Rectal smooth muscle tissue (tissue), 1 donor: ENCODE results near the gene BRMS1.

Experiments
- H3K27ac ChIP-seq: one replicate; pipeline ENCODE4 v1.7.0; 2013; ENCODE audit warnings: low read depth, low read length, inconsistent platforms
- H3K27me3 ChIP-seq: one replicate; pipeline ENCODE4 v1.7.0; 2013; ENCODE audit warnings: low read length; ENCODE audit not compliant: control insufficient read depth, insufficient read depth
- H3K36me3 ChIP-seq: one replicate; pipeline ENCODE4 v1.7.0; 2013; ENCODE audit warnings: low read length; ENCODE audit not compliant: control insufficient read depth, insufficient read depth
- H3K4me1 ChIP-seq: one replicate; pipeline ENCODE4 v1.7.0; 2013; ENCODE audit warnings: low read length; ENCODE audit not compliant: control insufficient read depth, insufficient read depth
- H3K4me3 ChIP-seq: one replicate; pipeline ENCODE4 v1.7.0; 2013; ENCODE audit warnings: low read length
- H3K9ac ChIP-seq: one replicate; pipeline ENCODE4 v1.7.0; 2013; ENCODE audit warnings: low read length

Gene BRMS1

DNA sequence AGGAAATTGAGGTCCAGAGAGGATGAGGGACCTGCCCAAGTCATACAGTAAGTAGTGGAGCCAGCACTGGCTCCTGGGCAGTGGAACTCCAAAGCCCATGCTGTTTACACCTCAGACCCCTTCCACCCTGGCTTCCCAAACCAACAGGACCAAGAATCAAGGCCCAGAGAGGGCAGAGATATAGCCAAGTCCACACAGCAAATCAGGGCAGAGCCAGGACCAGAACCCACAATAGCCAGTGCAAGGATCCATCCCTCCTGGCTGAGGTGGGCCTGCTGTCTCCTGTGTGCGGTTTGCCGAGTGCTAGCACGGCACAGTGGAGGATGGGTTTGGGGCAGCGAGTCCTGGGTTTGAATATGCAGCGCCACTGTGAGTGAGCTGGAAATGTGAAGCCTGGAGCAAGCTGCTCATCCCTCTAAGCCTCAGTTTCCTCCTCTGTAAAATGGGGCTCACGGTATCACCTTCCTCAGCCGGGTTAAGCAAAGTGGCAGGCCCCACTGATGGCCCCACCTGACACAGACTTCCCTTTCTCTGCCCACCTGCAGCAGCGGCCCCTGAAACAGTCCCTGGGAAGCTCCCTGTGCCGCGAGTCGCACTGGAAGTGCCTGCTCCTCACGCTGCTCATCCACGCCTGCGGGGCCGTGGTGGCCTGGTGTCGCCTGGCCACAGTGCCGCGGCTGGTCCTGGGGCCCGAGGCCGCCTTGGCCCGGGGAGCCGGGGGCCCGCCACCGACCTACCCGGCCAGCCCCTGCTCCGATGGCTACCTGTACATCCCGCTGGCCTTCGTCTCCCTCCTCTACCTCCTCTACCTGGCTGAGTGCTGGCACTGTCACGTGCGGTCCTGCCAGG lies 50.9 kb downstream of the BRMS1 start:
- H3K4me1 ChIP-seq, result no peaks in the 10 kb centered on the region
- no peak overlapping the region for H3K27ac ChIP-seq
- peaks cover 20% of the 10 kb centered on the region for H3K27me3 ChIP-seq
- no peak overlapping the region for H3K9ac ChIP-seq
- no peak overlapping the region for H3K4me3 ChIP-seq
- H3K36me3 ChIP-seq, result no peaks in the 10 kb centered on the region

- Histone ChIP-seq H3K27me3 (peaks cover 20% of the 10 kb centered on the region), H3K9ac (no peak overlapping the region), H3K4me3 (no peak overlapping the region), H3K36me3 (no peaks in the 10 kb centered on the region), H3K4me1 (no peaks in the 10 kb centered on the region), H3K27ac (no peak overlapping the region)
Observed at GRCh38 chr11:66293352-66293751, 51.6 kb downstream of the BRMS1 start.

DNA sequence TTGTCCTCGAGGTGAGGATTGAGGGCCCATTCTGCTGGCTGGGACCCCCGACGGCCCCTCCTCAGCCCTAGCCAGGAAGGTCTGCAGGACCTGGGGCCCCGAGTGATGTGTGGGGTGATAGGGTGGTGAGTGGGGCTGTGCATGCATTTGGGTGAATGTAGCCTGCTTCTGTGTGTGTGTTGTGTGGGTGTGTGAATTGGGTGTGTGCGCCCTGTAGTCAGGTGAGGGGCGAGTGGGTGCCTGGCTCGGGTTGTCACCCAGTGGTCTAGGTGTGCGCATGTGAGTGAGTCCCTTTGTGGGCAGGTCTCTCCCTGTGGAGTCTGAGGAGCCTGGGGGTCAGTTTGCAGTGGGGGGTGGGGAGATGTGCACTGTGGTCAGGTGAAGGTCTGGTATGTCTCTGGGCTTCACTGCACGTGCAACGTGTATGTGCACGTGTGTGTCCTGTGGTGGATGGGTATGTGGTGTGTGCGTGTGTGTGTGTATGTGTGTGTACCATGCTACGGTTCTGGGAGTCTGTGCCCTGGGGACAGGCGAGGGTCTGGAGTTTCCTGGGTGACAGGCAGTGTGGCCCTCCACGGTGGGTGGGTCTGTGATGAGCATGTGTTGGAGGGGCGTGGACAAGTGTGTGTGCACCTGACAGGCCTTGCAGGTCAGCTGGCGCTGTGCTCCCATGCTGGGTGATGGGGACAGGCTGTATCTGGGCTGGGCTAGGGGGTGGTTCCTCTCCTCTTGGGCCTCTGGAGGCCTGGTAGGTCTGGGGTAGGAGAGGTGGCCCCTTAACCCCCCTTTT lies 52.2 kb downstream of the BRMS1 start:
- no peaks in the 10 kb centered on the region for H3K36me3 ChIP-seq
- H3K9ac ChIP-seq, result no peak overlapping the region
- H3K27ac ChIP-seq, result no peak overlapping the region
- H3K4me3 ChIP-seq, result no peak overlapping the region
- H3K4me1 ChIP-seq, result no peaks in the 10 kb centered on the region
- peaks cover 20% of the 10 kb centered on the region for H3K27me3 ChIP-seq

GRCh38 chr11:66291706-66292542 lies 53.0 kb downstream of the BRMS1 start, which contains the start of gene TMEM151A:
Gene TMEM151A (plus strand): TSS chr11:66291894. CDS start chr11:66292014, 120 bp downstream.
- H3K4me1 ChIP-seq, result no peaks in the 10 kb centered on the region
- H3K27me3 ChIP-seq, result peaks cover 20% of the 10 kb centered on the region
- H3K27ac ChIP-seq, result no peak within 1 kb of the TSS
- H3K36me3 ChIP-seq, result no peaks in the 10 kb centered on the region
- H3K9ac ChIP-seq, result no peak within 1 kb of the TSS
- H3K4me3 ChIP-seq, result peak within 1 kb of the TSS; percentile 26

- Histone ChIP-seq H3K27me3 (peaks cover 20% of the 10 kb centered on the region), H3K4me1 (no peaks in the 10 kb centered on the region), H3K36me3 (no peaks in the 10 kb centered on the region), H3K9ac (no peak overlapping the region), H3K4me3 (peak overlapping the region; percentile 5), H3K27ac (no peak overlapping the region)
Observed at GRCh38 chr11:66291303-66291705, 53.6 kb downstream of the BRMS1 start.

- H3K36me3 ChIP-seq, result no peaks in the 10 kb centered on the region
- H3K27me3 ChIP-seq, result peaks cover 20% of the 10 kb centered on the region
- no peak overlapping the region for H3K27ac ChIP-seq
- no peak overlapping the region for H3K9ac ChIP-seq
- H3K4me3 ChIP-seq, result peak overlapping the region; percentile 86
- H3K4me1 ChIP-seq, result no peaks in the 10 kb centered on the region
Observed at GRCh38 chr11:66290330-66290621, 54.6 kb downstream of the BRMS1 start.

- peak overlapping the region; percentile 86 for H3K4me3 ChIP-seq
- H3K27me3 ChIP-seq, result peaks cover 20% of the 10 kb centered on the region
- peak overlapping the region; percentile 54 for H3K9ac ChIP-seq
- H3K27ac ChIP-seq, result peak overlapping the region; percentile 57
- no peaks in the 10 kb centered on the region for H3K36me3 ChIP-seq
- no peaks in the 10 kb centered on the region for H3K4me1 ChIP-seq
Observed at GRCh38 chr11:66289548-66290329, 55.2 kb downstream of the BRMS1 start.

- H3K27me3 ChIP-seq, result peaks cover 16% of the 10 kb centered on the region
- H3K27ac ChIP-seq, result peak within 1 kb of the TSS; percentile 94
- H3K36me3 ChIP-seq, result no peaks in the 10 kb centered on the region
- no peaks in the 10 kb centered on the region for H3K4me1 ChIP-seq
- peak within 1 kb of the TSS; percentile 54 for H3K9ac ChIP-seq
- peak within 1 kb of the TSS; percentile 86 for H3K4me3 ChIP-seq
Observed at GRCh38 chr11:66288671-66289547, 56.0 kb downstream of the BRMS1 start, which contains the start of gene YIF1A. Gene YIF1A (minus strand): TSS chr11:66289143. CDS start chr11:66288985, 158 bp downstream.

GRCh38 chr11:66287889-66288670 lies 56.8 kb downstream of the BRMS1 start:
- peak overlapping the region; percentile 94 for H3K27ac ChIP-seq
- H3K4me3 ChIP-seq, result peak overlapping the region; percentile 63
- H3K4me1 ChIP-seq, result no peaks in the 10 kb centered on the region
- H3K36me3 ChIP-seq, result no peaks in the 10 kb centered on the region
- peak overlapping the region; percentile 16 for H3K9ac ChIP-seq
- H3K27me3 ChIP-seq, result peaks cover 12% of the 10 kb centered on the region
